K562 (cell line): Measurements from ENCODE around the gene PHLDB3. TPM values are rescaled to one million over a fixed set of nuclear protein-coding genes. Genes with fewer than 3 reads are reported as not detected.
A peak's percentile ranks its signal among the peaks of the same experiment; 100 is the strongest.

Source experiments
- ATAC-seq: fragments of 200-7000 bp; cut with Tn5 transposase; 3 replicates; pipeline ENCODE4 v1.9.1; 2020; ENCODE audit warnings: moderate library complexity
- BruUV-seq: library from RNA; stranded (reverse); fragments of 400-500 nt; replicated peaks from 2 replicates; lab custom pipeline; 2021; lab: Mats Ljungman, UMichigan
- CTCF ChIA-PET: fragments of 300-600 bp; formaldehyde crosslinking; extraction: SDS; loops from one replicate; lab custom pipeline; 2021; ENCODE audit warnings: low intra/inter-chr PET ratio; lab: Yijun Ruan, JAX
- POLR2A ChIA-PET: fragments of 300-600, 350-650 bp; sonication (Branson Sonifier 250); formaldehyde crosslinking; extraction: SDS; loops from one replicate; lab custom pipeline; 2021; ENCODE audit warnings: antibody characterized with exemption, inconsistent platforms; lab: Yijun Ruan, JAX
- DNase-seq, 4 experiments: peaks; one replicate each; pipeline versions ENCODE4 v3.0.0 to v3.0.0-alpha.2; 2011 to 2018; ENCODE audit warnings: low spot score in 3 of 4, mixed read lengths in 3 of 4; ENCODE audit errors: extremely low read depth in 1 of 4
- FAIRE-seq: peaks from 2 replicates; lab custom pipeline; 2011; peaks lifted over from hg19 to GRCh38; lab: Jason Lieb, UNC
- H2AFZ ChIP-seq: 2 replicates; pipeline ENCODE4 v1.6.0; 2011; ENCODE audit warnings: low read depth, low read length, control low read depth, inconsistent platforms
- H3K27ac ChIP-seq: fragments of 200-600 bp; 3 replicates; pipeline ENCODE4 v1.8.0; 2011; ENCODE audit warnings: low read depth, mild to moderate bottlenecking, control low read depth, inconsistent platforms, low read length, moderate library complexity, mixed read lengths; ENCODE audit errors: extremely low read depth
- H3K27me3 ChIP-seq, 2 experiments: fragments of 300-600 bp in 1 of 2; 2 replicates in 1 of 2; 3 replicates in 1 of 2; pipeline versions ENCODE4 v1.6.0 to v1.8.0; 2011; ENCODE audit warnings: inconsistent platforms in 2 of 2, low read length in 2 of 2, mild to moderate bottlenecking in 1 of 2, mixed read lengths in 1 of 2, moderate library complexity in 1 of 2; ENCODE audit not compliant: control insufficient read depth in 2 of 2, insufficient read depth in 2 of 2
- H3K36me3 ChIP-seq: fragments of 300-600 bp; 3 replicates; pipeline ENCODE4 v1.8.0; 2011; ENCODE audit warnings: mild to moderate bottlenecking, low read length, inconsistent platforms; ENCODE audit not compliant: control insufficient read depth, insufficient read depth
- H3K4me1 ChIP-seq, 2 experiments: fragments of 200-600 bp in 1 of 2; replicated peaks in 1 of 2; 2 replicates in 1 of 2; 3 replicates in 1 of 2; pipeline versions ENCODE4 v1.5.1 to v1.8.0; 2011; ENCODE audit warnings: inconsistent platforms in 2 of 2, low read length in 2 of 2, mild to moderate bottlenecking in 1 of 2, mixed read lengths in 1 of 2, moderate library complexity in 1 of 2; ENCODE audit not compliant: control insufficient read depth in 2 of 2, insufficient read depth in 2 of 2
- H3K4me2 ChIP-seq: 2 replicates; pipeline ENCODE4 v1.6.1; 2011; ENCODE audit warnings: low read length, control low read depth, inconsistent platforms, mixed read lengths; ENCODE audit not compliant: insufficient read depth
- H3K4me3 ChIP-seq: fragments of 200-600 bp; sonication (generic), shearing (Covaris generic); 2 replicates; pipeline ENCODE4 v1.5.1; 2016; ENCODE audit warnings: control low read depth, inconsistent platforms
- H3K79me2 ChIP-seq: fragments of 200-600 bp; 3 replicates; pipeline ENCODE4 v1.8.0; 2011; ENCODE audit warnings: low read length, inconsistent platforms; ENCODE audit not compliant: control insufficient read depth, insufficient read depth
- H3K9ac ChIP-seq, 2 experiments: 2 replicates each; pipeline versions ENCODE4 v1.6.0 to v1.6.1; 2011; ENCODE audit warnings: low read depth in 2 of 2, low read length in 2 of 2, control low read depth in 1 of 2, inconsistent platforms in 1 of 2, mild to moderate bottlenecking in 1 of 2, mixed read lengths in 1 of 2; ENCODE audit not compliant: insufficient read depth in 1 of 2
- H3K9me1 ChIP-seq: one replicate; pipeline ENCODE4 v1.6.0; 2011; ENCODE audit warnings: inconsistent platforms, mild to moderate bottlenecking, low read length, moderate library complexity; ENCODE audit not compliant: control insufficient read depth, insufficient read depth
- H3K9me3 ChIP-seq: replicated peaks from 2 replicates; pipeline ENCODE4 v1.5.1; 2011; ENCODE audit warnings: low read depth, low read length, inconsistent platforms; ENCODE audit not compliant: control insufficient read depth, insufficient read depth
- H4K20me1 ChIP-seq: replicated peaks from 2 replicates; pipeline ENCODE4 v1.6.1; 2011; ENCODE audit warnings: low read length, inconsistent platforms, mixed read lengths; ENCODE audit not compliant: control insufficient read depth, insufficient read depth
- ARHGAP35 ChIP-seq: fragments of 450-650 bp; IDR thresholded peaks from 2 replicates; pipeline ENCODE4 v1.6.1; 2018; ENCODE audit not compliant: partially characterized antibody
- BDP1 ChIP-seq: IDR thresholded peaks from 3 replicates; pipeline ENCODE4 v1.6.1; 2011; ENCODE audit not compliant: insufficient read length, insufficient read depth
- HCFC1 ChIP-seq: IDR thresholded peaks from 2 replicates; pipeline ENCODE4 v1.6.1; 2012; ENCODE audit warnings: low read depth, low read length, improper control_type of control experiment
- MECOM ChIP-seq: fragments of 250-450 bp; sonication (Bioruptor Pico); IDR thresholded peaks from 2 replicates; pipeline ENCODE4 v1.8.0; 2022; ENCODE audit warnings: inconsistent platforms
- PHTF2 ChIP-seq: fragments of 250-450 bp; sonication (Bioruptor Pico); IDR thresholded peaks from 2 replicates; pipeline ENCODE4 v1.5.0; 2021; ENCODE audit warnings: mild to moderate bottlenecking
- RBM14 ChIP-seq: fragments of 200-400 bp; formaldehyde crosslinking; IDR thresholded peaks from 2 replicates; pipeline ENCODE4 v1.6.1; 2018; ENCODE audit warnings: low read depth, mild to moderate bottlenecking, low read length, moderate library complexity, borderline replicate concordance; ENCODE audit not compliant: insufficient read depth
- SIX5 ChIP-seq, 2 experiments: IDR thresholded peaks; 2 replicates each; pipeline ENCODE4 v1.6.1; 2011; ENCODE audit warnings: low read length in 2 of 2, borderline replicate concordance in 1 of 2, low read depth in 1 of 2, mild to moderate bottlenecking in 1 of 2, moderate library complexity in 1 of 2; ENCODE audit not compliant: insufficient read depth in 1 of 2
- SMAD1 ChIP-seq: fragments of 150-350 bp; IDR thresholded peaks from 2 replicates; pipeline ENCODE4 v1.6.1; 2014; ENCODE audit warnings: low read length, low read depth; ENCODE audit not compliant: partially characterized antibody
- SNRNP70 ChIP-seq: fragments of 200-400 bp; formaldehyde crosslinking; optimal IDR thresholded peaks from 2 replicates; pipeline ENCODE3; 2017; ENCODE audit warnings: low read depth, low read length
- TAF9B ChIP-seq: fragments of 450-650 bp; IDR thresholded peaks from 2 replicates; pipeline ENCODE4 v1.6.1; 2018; ENCODE audit warnings: mild to moderate bottlenecking; ENCODE audit not compliant: partially characterized antibody
- THRAP3 ChIP-seq: fragments of 450-650 bp; IDR thresholded peaks from 2 replicates; pipeline ENCODE4 v1.6.1; 2016; ENCODE audit warnings: mild to moderate bottlenecking, inconsistent platforms, borderline replicate concordance
- ZNF274 ChIP-seq: IDR thresholded peaks from 2 replicates; pipeline ENCODE4 v1.6.1; 2011; ENCODE audit warnings: low read depth, mild to moderate bottlenecking, low read length, moderate library complexity, borderline replicate concordance
- WGBS: fragments of 100-300 bp; shearing (Covaris generic); methylation state at CpG from one replicate; pipeline ENCODE4 v1.1.6; 2016; ENCODE audit warnings: low coverage, mixed read lengths; ENCODE audit not compliant: insufficient coverage; ENCODE audit errors: missing lambda C conversion rate; 5-methylcytosine and 5-hydroxymethylcytosine counted together
- in situ Hi-C: fragments of 300-500 bp; cut with MboI; formaldehyde crosslinking; loops from 4 replicates; pipeline ENCODE4 v1.15.0; 2018; ENCODE audit warnings: inconsistent platforms, mixed read lengths
- intact Hi-C: fragments of 100-400 bp; cut with micrococcal nuclease; formaldehyde crosslinking; loops from 2 replicates; pipeline ENCODE4 v1.14.2; 2022
- polyA plus RNA-seq, 8 experiments: library from polyadenylated mRNA; depleted of rRNA in 4 of 8; stranded (reverse) in 5 of 8; unstranded in 3 of 8; fragments of >200 nt; fragmentation: Nextera tagmentation in 2 of 8; fragmentation: Illumina TruSeq in 1 of 8; extraction: Ambion mirVana in 2 of 8; extraction: Trizol in 1 of 8; gene quantifications; 2 replicates each; pipeline versions ENCODE4 v1.2.1 to v1.2.3, GENCODE V29; 2011 to 2014; ENCODE audit warnings: inconsistent platforms in 1 of 8, missing spikeins in 1 of 8
- total RNA-seq, 7 experiments: library from RNA; depleted of rRNA in 6 of 7; stranded (reverse); fragments of >200 nt in 6 of 7; fragmentation: Illumina TruSeq in 2 of 7; extraction: Trizol in 2 of 7; gene quantifications; 2 replicates each; pipeline versions ENCODE4 v1.2.1 to v1.2.3, GENCODE V29; 2011 to 2021; ENCODE audit warnings: low replicate concordance in 1 of 7
- TF ChIP-seq, protein P1 (sequence below), 2 experiments: fragments of 450-650 bp in 1 of 2; sonication (generic) in 1 of 2; formaldehyde crosslinking in 1 of 2; IDR thresholded peaks in 1 of 2; conservative IDR thresholded peaks in 1 of 2; 2 replicates each; pipeline versions ENCODE4 v1.6.1 to v1.8.1; 2016 to 2023; ENCODE audit warnings: mild to moderate bottlenecking in 2 of 2, moderate library complexity in 2 of 2, inconsistent platforms in 1 of 2, missing genetic modification reagents in 1 of 2
- TF ChIP-seq, protein P2 (sequence below): fragments of 250-450 bp; sonication (Bioruptor Pico); IDR thresholded peaks from 2 replicates; pipeline ENCODE4 v1.5.0; 2021

The PHLDB3 gene
- total and polyA plus RNA-seq, 9 of the 15 experiments (the other 6 are each of a cell fraction or from before 2014, with no cell fraction given), result 0.04 to 23.5 (median 3.9) TPM

DNA sequence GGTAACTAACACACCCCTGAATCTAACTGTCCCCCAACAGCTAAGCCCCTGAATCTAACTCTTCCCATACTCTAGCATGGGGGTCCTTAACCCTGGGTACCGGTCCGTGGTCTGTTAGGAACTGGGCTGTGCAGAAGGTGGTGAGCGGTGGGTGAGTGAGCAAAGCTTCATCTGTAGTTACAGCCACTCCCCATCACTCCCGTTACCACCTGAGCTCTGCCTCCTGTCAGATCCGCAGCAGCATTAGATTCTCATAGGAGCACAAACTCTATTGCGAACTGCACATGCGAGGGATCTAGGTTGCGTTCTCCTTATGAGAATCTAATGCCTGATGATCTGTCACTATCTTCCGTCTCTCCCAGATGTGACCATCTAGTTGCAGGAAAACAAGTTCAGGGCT is 6.2 kb upstream of the PHLDB3 start (continued):
- TF ChIP-seq SNRNP70 (no peak), THRAP3 (no peak), MECOM (no peak)

DNA sequence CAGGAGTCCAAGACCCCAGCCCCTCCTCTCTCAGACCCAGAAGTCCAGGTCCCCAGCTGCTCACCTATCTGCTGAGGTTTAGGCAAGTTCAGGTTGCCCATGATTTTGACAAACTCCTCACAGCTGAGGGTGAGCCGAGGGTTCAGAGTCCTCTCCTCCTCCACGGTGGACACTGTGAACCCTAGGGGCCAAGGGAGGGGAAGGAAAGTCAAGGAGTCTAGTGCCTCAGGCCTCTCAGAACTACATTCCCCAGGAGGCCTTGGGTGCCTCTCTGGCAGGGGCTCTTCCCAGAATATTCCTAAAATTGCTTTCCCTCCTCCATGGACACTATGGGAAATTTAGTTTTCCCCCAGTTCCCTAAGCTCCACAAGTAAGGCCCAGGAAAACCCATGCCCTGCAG is 3.3 kb upstream of the PHLDB3 start:
- WGBS, result no CpG with 5 or more reads among the region's 2 CpGs
- Histone ChIP-seq H3K4me2 (no peak overlapping the region), H3K9me1 (no peaks in the 10 kb centered on the region), H4K20me1 (no peaks in the 10 kb centered on the region), H3K27ac (no peak overlapping the region), H3K4me1 (peaks cover 18 to 24% of the 10 kb centered on the region in 2 experiments), H3K4me3 (no peak overlapping the region), H3K36me3 (0 out of 3 replicates have a peak, but pooled peaks cover 2% of the 10 kb centered on the region), H3K9me3 (no peaks in the 10 kb centered on the region), H3K27me3 (no peaks in the 10 kb centered on the region), H3K79me2 (no peaks in the 10 kb centered on the region), H3K9ac (peak overlapping the region in 1 of 2 experiments; percentile 68; a peak in 1 of 4 replicates), H2AFZ (no peak overlapping the region)
- POLR2A ChIA-PET, result no interaction called here
- intact Hi-C loops (no loop called here), in situ Hi-C loops (no loop called here)
- CTCF ChIA-PET, result no interaction called here
- no TSS peak for BruUV-seq
- ATAC-seq, result no peak
- DNase-seq, result no peak
- no peak for FAIRE-seq
- TF ChIP-seq SMAD1 (no peak), SIX5 (IDR thresholded peaks at IDR 0.05; ENCODE audit: borderline replicate concordance in 1 of 2, insufficient read depth in 1 of 2, low read depth in 1 of 2, low read length in 2 of 2) (0 out of 4 replicates have a peak, but pooled peaks of 1 of the 2 experiments have one; percentile 12), ARHGAP35 (no peak), HCFC1 (peak; percentile 63), RBM14 (no peak), BDP1 (no peak), TAF9B (no peak), PHTF2 (CRISPR knock-in tag) (no peak), ZNF274 (no peak)
- TF ChIP-seq, protein P1, sequence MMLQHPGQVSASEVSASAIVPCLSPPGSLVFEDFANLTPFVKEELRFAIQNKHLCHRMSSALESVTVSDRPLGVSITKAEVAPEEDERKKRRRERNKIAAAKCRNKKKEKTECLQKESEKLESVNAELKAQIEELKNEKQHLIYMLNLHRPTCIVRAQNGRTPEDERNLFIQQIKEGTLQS (IDR thresholded peaks at IDR 0.05), result no peak
- TF ChIP-seq, protein P1 (CRISPR knock-in tag; conservative IDR thresholded peaks at IDR 0.05), result no peak
- TF ChIP-seq, protein P2, sequence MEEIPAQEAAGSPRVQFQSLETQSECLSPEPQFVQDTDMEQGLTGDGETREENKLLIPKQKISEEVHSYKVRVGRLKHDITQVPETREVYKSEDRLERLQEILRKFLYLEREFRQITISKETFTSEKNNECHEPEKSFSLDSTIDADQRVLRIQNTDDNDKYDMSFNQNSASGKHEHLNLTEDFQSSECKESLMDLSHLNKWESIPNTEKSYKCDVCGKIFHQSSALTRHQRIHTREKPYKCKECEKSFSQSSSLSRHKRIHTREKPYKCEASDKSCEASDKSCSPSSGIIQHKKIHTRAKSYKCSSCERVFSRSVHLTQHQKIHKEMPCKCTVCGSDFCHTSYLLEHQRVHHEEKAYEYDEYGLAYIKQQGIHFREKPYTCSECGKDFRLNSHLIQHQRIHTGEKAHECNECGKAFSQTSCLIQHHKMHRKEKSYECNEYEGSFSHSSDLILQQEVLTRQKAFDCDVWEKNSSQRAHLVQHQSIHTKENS, result no peak
